Pancreas (tissue), 10 donors: ENCODE results near the gene KCNMA1. TPM values are rescaled to one million over a fixed set of nuclear protein-coding genes. Genes with fewer than 3 reads are reported as not detected.
A peak's percentile ranks its signal among the peaks of the same experiment; 100 is the strongest.

ENCODE experiments used
- ATAC-seq, 4 donors: fragments of 200-7000 bp; cut with Tn5 transposase; one replicate each; pipeline versions ENCODE4 v1.8.0 to v1.9.1; 2020; ENCODE audit warnings: mild to moderate bottlenecking in 4 of 4, moderate library complexity in 4 of 4
- DNase-seq, 6 donors: peaks; one replicate each; pipeline ENCODE4 v3.0.0-alpha.2; 2020
- FAIRE-seq: peaks from 2 replicates; lab custom pipeline; 2012; peaks lifted over from hg19 to GRCh38; lab: Jason Lieb, UNC
- H3K27ac ChIP-seq, 4 donors: fragments of 200-600 bp; sonication (generic); 1 replicate in 3 of 4; 2 replicates in 1 of 4; pipeline versions ENCODE4 v1.5.0 to v1.8.0; 2020
- H3K27me3 ChIP-seq, 4 donors: fragments of 200-600 bp; one replicate each; pipeline ENCODE4 v1.8.0; 2021
- H3K36me3 ChIP-seq, 3 donors: fragments of 200-600 bp; sonication (generic) in 1 of 3; one replicate each; pipeline versions ENCODE4 v1.5.0 to v1.8.0; 2020 to 2021
- H3K4me1 ChIP-seq, 3 donors: fragments of 200-600 bp; one replicate each; pipeline ENCODE4 v1.8.0; 2021
- H3K4me3 ChIP-seq, 4 donors: fragments of 200-600 bp; sonication (generic) in 2 of 4; one replicate each; pipeline versions ENCODE4 v1.5.0 to v1.8.0; 2020 to 2021
- H3K9me3 ChIP-seq, 4 donors: fragments of 200-600 bp; one replicate each; pipeline ENCODE4 v1.8.0; 2021
- CTCF ChIP-seq, 4 donors: fragments of 200-600 bp; sonication (generic) in 3 of 4; IDR thresholded peaks; one replicate each; pipeline versions ENCODE4 v1.5.0 to v1.8.0; 2021; ENCODE audit warnings: antibody characterized with exemption in 4 of 4
- WGBS, 2 donors: extraction: QIAGEN DNeasy Blood & Tissue Kit; methylation state at CpG; one replicate each; pipeline ENCODE4 v1.1.7; 2013; 5-methylcytosine and 5-hydroxymethylcytosine counted together
- intact Hi-C, 3 donors: fragments of 100-400 bp; cut with DNase I; formaldehyde crosslinking; loops; one replicate each; pipeline versions ENCODE4 v1.11.1 to v1.14.2; 2022
- polyA plus RNA-seq, 2 donors: library from polyadenylated mRNA; stranded (reverse); fragments of 200-250 nt; gene quantifications; one replicate each; pipeline ENCODE4 v1.2.3, GENCODE V29; 2013
- total RNA-seq, 6 donors: library from RNA; stranded (reverse); fragmentation: NEBNext Ultra II Directional in 4 of 6; extraction: Animal tissue kit (Norgen Biotek cat#: 25700) in 4 of 6; gene quantifications; one replicate each; pipeline versions ENCODE4 v1.2.1 to v1.2.4, GENCODE V29; 2021 to 2023
- donor health status: healthy with polysubstance abuse.
- donor health status: DM: no; HTN: no; CAD: no; lungs with moderate emphysema.
- donor health status: DM: no; HTN: no; CAD: no.
- donor health status: control.
- donor health status: control.
- donor health status: Bipolar disorder and iron deficiency.
- donor health status: DM: yes; HTN: yes; CAD: no.
- donor health status: DM: no; HTN: no; CAD: no.
- donor health status: DM: no; HTN: no; CAD: no.
- donor health status: DM: yes; HTN: yes; CAD: no.

The KCNMA1 gene
- total and polyA plus RNA-seq, 8 donors = 3.5 to 19.4 (median 9.3) TPM

GRCh38 chr10:77293773-77294172, 343.8 kb downstream of the KCNMA1 start:
- 75 to 80% methylated on average over 7 of the region's 7 CpGs for WGBS, 2 donors
- Histone ChIP-seq H3K4me1 (no peaks in the 10 kb centered on the region), H3K36me3 (no peaks in the 10 kb centered on the region), H3K27me3 (no peaks in the 10 kb centered on the region), H3K4me3 (no peak overlapping the region), H3K9me3 (no peaks in the 10 kb centered on the region), H3K27ac (no peak overlapping the region)
- ATAC-seq = peak in 3 of 4 donors; percentile 18 to 84 (median 68)
- DNase-seq = peak in 1 of 6 donors; percentile 10
- intact Hi-C loops = no loop called here
- FAIRE-seq = no peak
- TF ChIP-seq CTCF (IDR thresholded peaks at IDR 0.05) = no peak

DNA sequence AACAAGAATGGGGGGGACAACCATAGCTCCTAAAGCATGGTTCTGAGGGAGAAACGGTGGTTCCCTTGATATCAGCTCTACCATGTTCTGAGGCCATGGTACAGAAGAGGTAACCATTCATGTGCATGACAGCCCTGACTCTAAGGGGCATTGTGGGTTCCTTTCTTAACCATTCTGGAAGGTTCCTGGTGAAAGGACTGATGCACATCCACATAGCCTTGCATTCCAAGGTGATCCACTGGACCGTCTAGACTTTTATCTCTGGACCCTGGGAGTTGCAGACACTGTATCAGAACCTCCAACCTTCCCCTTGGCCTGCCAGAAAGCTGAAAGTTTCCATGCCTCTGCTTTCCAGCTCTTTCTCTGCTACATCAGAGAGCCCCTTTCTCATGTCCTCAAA, 344.3 kb downstream of the KCNMA1 start:
- DNase-seq = no peak
- Histone ChIP-seq H3K4me1 (no peaks in the 10 kb centered on the region), H3K27me3 (no peaks in the 10 kb centered on the region), H3K27ac (no peak overlapping the region), H3K9me3 (no peaks in the 10 kb centered on the region), H3K36me3 (no peaks in the 10 kb centered on the region), H3K4me3 (no peak overlapping the region)
- intact Hi-C loops = no loop called here
- no peak for ATAC-seq
- FAIRE-seq = no peak
- 83 to 84% methylated on average over 2 of the region's 2 CpGs for WGBS, 2 donors
- TF ChIP-seq CTCF (IDR thresholded peaks at IDR 0.05) = no peak

DNA sequence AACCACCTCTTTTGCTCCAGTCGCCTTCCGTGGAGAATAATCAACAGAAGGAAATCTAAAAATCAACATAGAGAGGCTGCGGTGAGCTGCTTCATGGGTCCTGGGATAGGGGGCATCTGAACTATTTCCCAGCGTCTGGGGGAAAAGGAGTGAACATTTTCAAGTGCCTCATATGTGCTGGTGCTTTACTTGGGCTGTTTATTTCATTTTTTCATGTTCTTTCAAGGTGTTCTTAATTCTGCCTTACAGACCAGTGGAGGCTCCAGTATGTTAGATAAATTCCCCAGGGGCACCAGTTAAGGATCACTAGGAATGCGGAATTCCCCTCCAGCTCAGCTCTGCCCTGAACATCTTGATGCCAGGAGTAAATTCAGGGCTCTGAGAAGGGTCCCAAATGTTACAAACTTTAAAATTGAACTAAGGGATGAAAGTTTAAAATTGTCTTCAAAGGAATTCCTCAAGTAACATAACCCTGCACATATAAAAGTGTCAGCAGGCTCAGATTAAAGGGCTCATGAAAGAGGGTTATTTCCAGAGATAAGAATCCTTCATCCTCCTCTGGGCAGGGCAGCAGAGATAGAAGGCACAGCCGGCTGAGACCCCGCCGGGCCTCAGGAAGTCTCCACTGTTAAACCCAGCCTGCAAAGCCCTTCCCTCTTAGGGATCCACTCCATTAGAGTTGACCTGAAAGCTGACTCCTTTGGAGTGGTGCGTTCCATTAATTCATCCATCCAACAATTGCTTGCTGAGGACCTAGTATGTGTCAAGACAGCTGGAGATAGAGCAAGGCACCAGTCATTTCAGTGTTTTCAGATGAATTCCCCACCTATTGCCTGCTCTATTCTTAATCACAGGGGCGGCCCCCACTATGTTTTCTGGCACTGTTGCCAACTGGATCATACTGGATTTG, 345.8 kb downstream of the KCNMA1 start:
- no peaks in the 10 kb centered on the region for H3K36me3 ChIP-seq
- no peak overlapping the region for H3K4me3 ChIP-seq
- TF ChIP-seq CTCF (IDR thresholded peaks at IDR 0.05) = no peak
- 88 to 89% methylated on average over 10 of the region's 10 CpGs for WGBS, 2 donors
- no peak for ATAC-seq
- no peak for FAIRE-seq
- H3K27me3 ChIP-seq = no peaks in the 10 kb centered on the region
- H3K9me3 ChIP-seq = no peaks in the 10 kb centered on the region
- no peak for DNase-seq
- H3K27ac ChIP-seq = no peak overlapping the region
- H3K4me1 ChIP-seq = peaks cover 5 to 6% (median 6%) of the 10 kb centered on the region in 3 donors
- intact Hi-C loops = no loop called here

- Histone ChIP-seq H3K27me3 (no peaks in the 10 kb centered on the region), H3K4me1 (peaks cover 8 to 15% (median 9%) of the 10 kb centered on the region in 3 donors), H3K27ac (no peak overlapping the region), H3K9me3 (no peaks in the 10 kb centered on the region), H3K36me3 (no peaks in the 10 kb centered on the region), H3K4me3 (no peak overlapping the region)
- no peak for TF ChIP-seq CTCF (IDR thresholded peaks at IDR 0.05)
- 77 to 85% methylated on average over 6 of the region's 6 CpGs for WGBS, 2 donors
- DNase-seq = no peak
- intact Hi-C loops = no loop called here
- no peak for ATAC-seq
- FAIRE-seq = no peak
Observed at GRCh38 chr10:77290528-77291155, 347.0 kb downstream of the KCNMA1 start.
